Central memory CD4-positive, alpha-beta T cell (primary cell): Measurements from ENCODE around the gene INTS2.
"Not testable (repeated sequence)": the region's sequence is repeated elsewhere in the genome, so short reads cannot be mapped to it uniquely, and the experiment has no call there.

ENCODE experiments used
- DNase-seq: peaks from one replicate; pipeline ENCODE4 v3.0.0; 2022

Gene INTS2

DNA sequence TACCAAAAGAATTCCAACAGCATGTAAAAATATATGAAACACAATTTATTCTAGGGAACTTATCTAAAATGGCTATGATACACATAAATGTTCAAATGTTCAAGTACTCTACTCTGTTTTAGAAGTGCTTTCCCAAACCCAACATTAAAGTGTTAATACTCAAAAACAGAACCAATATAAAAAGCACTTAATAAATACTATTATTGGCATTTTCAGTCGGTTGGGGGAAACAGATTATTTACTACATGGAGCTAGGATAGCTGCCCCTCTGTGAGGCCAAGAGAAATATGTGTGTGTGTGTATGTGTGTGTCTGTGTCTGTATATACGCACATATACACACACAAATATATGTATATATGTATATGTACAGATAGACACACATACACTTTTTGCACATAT is 32.4 kb downstream of the INTS2 start:
- no peak for DNase-seq

DNA sequence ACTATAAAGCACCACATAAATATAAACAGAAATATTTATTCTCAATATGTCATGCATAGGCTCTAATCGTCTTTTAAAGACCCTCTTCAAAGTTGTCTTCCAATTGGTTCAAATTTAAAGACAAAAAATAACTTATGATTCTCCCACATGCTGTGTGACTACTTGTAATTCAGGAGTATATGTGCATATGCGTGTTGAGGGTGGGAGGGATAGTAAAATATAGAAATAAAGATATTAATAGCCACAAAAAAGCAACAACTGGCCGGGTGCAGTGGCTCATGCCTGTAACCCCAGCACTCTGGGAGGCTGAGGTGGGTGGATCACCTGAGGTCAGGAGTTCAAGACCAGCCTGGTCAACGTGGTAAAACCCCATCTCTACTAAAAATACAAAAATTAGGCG is 33.5 kb downstream of the INTS2 start:
- not testable (repeated sequence) for DNase-seq

DNA sequence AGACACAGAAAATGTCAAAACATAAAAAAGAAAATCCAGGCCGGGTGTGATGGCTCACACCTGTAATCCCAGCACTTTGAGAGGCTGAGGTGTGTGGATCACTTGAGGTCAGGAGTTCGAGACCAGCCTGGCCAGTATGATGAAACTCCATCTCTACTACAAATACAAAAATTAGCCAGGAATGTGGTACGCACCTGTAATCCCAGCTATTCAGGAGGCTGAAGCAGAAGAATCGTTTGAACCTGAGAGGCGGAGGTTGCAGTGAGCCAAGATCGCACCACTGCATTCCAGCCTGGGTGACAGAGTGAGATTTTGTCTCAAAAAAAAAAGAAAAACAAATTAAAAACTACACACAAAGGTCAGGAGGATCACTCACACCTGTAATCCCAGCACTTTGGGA is 40.0 kb downstream of the INTS2 start:
- not testable (repeated sequence) for DNase-seq

DNA sequence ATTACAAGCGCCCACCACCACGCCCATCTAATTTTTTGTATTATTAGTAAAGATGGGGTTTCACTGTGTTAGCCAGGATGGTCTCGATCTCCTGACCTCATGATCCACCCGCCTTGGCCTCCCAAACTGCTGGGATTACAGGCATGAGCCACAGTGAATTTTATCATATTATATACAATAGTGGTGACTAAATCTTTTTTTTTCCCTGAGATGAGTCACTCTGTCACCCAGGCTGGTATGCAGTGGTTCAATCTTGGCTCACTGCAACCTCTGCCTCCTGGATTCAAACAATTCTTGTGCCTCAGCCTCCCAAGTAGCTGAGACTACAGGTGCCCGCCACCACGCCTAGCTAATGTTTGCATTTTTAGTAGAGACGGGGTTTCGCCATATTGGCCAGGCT is 41.9 kb downstream of the INTS2 start:
- DNase-seq: not testable (repeated sequence)

DNA sequence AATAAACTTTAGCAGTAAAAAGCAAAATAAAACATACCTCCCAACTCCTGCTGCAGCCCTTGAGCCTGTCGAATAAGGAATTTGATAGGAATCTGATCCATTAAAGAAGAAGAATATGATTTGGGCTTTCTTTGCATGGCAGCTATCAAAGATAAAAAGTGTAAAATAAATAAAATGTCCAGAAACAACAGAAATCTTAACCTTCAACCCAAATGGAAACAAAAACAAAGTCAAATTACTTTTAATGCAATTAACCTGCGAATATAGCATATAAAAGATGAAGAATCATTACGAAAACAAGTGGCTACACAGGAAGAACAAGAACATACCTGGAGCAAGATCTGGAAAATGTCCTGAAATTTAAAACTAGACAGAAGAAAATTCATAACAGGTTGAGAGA is 42.9 kb downstream of the INTS2 start:
- no peak for DNase-seq

DNA sequence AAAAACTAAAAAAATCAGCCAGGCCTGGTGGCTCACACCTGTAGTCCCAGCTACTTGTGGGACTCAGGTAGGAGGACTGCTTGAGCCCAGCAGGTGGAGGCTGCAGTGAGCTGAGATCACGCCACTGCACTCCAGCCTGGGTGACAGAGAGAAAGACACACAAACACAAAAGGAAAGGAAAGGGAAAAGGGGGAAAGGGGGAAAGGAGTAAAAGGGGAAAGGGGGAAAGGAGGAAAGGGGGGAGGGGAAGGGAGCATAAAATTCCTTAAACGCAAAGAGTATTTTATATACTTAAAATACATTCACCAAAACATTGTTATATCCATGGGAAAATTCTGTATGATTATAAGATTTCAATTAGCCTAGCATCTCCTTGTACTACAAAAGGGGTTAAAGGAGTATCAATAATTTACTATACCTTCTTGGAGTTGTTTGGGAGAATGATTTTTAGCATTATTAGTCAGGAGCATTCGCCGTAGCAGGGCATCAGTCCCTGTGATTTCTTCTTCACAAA is 47.1 kb downstream of the INTS2 start:
- no peak for DNase-seq

DNA sequence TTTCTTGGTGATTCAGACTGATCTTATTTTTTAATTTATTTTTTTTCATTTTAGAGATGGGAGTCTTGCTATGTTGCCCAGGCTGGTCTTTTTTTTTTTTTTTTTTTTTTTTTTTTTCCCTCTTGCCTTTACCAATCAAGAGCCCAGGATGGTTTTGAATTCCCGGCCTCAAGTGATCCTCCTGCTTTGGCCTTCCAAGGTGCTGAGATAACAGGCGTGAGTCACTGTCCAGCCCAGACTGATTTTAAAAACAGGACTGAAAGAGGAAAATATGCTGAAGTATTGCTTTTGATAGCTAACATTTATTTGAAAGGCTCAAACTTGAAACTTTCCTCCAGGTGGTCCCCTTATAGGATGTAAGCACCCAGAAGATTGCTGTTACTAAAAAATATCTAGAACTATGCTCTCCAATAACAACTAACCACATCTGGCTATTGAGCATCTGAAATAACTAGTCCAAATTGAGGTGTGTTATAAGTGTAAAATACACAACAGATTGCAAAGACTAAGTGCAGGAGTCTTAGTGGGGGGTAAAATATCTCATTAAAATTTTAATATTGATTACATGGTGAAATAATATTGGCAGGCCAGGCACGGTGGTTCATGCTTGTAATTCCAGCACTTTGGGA is 48.7 kb downstream of the INTS2 start:
- no peak for DNase-seq

DNA sequence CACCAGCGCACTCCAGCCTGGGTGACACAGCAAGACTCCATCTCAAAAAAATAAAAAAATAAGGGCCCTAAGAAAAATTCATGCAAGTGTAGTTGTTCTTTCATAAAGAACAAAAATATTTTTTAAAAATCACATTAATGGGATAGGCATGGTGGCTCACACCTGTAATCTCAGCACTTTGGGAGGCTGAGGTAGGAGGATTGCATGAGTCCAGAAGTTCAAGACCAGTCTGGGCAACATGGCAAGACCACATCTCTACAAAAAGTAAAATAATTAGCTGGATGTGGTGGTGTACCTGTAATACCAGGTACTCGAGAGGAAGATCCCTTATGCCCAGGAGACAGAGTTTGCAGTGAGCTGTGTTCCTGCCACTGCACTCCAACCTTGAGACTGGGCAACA is 49.3 kb downstream of the INTS2 start:
- DNase-seq: no peak

DNA sequence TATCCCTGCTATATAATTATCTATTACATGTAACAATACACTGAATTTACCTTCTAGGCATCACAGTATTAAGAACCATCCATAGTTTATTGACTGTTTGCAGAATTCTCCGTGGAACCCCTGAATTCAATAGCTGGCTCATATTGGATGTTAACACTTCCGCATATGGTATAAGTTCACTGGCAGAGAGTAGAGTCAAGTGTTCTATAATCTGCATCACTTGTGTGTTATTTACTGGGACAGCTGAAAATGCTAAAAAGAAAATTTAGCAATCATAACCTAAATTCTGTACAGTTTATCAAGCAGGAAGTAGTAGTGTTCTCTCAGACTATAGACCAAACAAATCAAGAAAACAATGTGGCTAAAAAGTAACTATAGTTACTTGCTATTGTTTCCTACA is 49.9 kb downstream of the INTS2 start:
- DNase-seq: no peak

DNA sequence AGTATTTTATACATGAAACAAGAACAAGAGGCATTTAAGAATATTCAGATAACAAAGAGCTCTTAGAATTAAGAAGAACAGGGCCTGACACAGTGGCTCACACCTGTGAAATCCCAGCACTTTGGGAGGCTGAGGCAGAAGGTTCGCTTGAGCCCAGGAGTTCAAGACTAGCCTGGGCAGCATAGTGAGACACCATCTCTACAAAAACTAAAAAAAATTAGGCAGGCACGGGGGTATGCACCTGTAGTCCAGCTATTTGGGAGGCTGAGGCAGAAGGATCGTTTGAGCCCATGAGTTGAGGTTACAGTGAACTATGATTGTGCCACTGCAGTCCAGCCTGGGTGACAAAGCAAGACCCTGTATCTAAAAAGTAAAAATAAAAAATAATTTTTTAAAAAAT is 52.0 kb downstream of the INTS2 start:
- no peak for DNase-seq

DNA sequence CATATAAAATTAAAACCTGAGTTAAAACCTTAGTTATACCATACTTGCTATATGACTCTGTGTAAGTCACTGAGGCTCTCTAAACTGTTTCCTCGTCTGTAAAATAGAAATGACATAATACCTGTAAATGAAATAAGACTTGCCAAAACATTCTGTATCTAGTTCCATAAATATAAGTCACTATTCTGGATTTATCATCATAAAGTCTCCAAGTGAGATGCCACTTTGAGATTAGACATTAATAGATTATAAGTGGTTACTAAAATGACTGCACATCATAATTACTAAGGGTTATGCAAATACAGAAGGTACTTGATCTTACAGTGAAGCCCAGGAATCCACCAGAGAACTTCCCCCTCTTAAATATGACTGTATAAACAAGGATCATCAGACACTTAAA is 52.5 kb downstream of the INTS2 start:
- DNase-seq: no peak

DNA sequence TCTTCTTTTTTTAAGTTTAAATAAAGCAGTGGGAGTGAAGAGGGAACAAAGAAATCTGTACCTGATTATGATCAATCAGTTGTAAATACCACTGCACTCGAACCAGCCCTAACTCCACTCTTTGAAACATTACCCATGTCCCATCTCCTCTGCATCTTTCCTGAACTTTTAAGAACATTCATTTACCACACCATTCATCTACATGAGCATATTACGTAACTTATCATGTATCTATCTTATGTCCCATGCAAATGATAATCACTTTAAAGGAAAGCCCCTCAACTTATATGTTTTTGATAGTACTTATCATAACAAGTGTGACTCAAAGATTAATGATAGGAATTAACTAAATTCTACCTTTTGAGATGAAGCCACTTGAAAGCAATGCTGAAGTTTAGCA is 53.7 kb downstream of the INTS2 start:
- DNase-seq: no peak

DNA sequence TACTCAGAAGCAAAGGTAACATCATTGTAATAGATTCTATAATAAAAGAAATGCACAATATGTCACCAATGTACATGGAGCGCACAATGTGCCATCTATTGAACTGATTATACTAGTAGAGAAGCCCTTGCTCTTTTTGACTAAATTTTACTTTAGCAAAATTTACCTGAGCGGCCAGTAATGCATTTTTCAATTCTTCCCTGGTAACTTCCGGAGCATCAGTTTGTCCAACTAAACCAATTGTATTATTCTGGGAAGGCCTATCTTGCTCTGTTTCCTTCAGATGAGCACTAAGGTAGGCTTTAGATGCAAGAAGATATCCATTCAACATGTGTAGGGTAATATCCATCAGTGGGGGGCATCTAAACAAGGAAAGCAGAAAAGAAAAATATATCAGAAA is 55.7 kb downstream of the INTS2 start:
- no peak for DNase-seq

DNA sequence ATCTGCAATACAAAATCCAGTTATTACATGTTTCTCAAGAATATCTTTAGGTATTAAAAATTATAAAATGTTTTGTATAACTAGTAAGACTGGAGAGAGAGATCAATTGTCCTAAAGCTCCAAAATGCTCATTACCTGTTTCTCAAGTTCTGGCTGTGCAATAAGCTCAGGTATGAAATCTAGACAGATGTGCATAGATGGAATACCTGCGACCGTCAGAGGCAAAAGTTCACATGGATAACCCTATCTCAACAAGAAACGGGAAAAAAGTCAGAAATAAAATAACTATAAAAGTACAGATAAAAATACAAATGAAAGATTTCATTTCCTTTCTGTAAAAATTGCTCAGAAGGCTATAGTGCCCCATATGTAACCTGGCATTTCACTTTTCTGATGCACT is 58.6 kb downstream of the INTS2 start:
- DNase-seq: no peak

DNA sequence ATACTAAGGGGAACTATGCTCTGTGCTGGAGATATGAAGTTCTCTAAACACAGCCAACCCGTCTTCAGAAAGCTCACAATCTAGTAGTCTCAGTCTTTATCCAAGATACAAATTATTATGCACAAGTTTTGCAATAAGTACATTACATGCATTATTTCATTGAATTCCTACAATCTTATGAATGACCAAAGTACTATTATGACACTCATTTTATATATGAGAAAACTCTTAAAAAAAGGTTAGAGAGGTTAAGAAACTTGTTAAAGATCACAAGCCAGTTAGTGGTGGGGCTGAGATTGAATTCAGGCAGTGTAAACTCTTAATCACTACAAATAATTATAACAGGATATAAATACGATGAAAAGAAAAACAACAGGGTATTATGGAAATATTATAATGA is 59.7 kb downstream of the INTS2 start:
- DNase-seq: no peak

DNA sequence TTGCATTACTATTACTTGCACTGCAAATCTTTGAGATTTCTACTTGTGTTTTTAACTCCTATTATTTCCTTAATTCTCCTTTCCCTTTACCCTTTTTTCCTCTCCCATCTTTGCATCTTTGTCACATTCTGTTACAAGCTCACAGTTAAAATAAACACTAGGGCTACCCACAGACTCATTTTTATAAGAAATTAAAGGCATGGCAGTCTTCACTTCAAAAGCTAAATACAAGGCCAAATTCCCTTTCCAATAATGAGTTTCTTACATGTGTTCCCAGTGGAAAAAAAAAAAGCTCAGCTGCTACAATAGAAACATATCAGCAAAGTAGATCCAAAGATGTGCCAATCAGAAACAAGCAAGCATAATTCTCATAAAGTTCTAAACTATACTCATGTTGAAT is 60.7 kb downstream of the INTS2 start:
- DNase-seq: no peak

DNA sequence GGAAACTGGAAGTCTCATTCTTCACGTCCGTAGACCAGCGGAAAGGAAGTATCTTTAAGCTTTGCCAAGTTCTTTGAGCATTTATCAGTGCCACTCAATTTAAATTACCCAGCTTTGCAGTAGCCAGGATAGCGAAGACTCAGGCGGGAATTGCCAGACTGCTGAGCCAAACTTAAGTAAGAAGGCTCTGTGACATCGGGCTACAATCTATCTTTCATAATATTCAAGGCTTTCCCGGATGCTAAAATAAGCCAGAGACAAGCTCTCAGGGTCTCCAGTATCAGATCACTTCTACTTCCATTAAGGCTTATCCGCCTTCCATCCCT is 64.0 kb downstream of the INTS2 start:
- no peak for DNase-seq

DNA sequence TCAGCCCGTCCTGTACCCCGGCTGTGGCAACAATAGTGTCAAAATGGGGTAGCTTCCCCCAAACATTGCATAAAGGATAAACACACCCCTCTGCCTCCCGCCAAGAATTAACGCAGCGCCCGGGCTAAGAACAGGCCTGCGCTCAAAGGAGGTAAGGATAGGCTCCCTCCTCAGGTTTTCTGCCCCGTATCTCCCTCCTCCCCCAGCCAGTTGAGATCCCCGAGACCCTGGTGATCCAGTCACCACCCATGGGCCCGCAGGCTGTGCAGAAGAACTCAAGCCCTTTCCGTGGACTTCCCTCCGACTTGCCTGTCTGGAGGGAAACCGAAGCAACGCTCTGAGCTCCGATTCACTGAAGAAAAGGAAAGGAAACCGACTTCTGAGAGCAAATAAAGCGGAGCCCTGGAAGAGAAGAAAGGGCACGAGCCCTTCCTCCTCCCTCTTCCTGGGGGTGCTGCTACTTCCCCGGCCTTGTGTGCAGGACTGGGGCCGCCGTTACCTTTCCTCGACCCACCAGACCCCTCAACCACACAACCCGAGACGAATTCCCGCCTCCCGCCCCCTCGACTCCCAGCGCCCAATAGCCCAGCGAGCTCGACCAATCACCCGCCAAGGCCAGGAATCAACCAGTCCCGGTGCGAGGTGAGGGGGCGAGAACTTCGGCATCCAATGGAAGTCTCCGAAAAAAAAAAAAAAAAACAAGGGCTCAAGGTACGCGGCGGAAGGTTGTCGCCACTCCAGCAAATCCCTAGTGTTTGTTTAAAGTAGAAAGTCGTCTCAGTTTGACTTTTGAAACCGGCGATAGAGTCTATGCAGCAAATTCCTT is 64.6 kb downstream of the INTS2 start, which contains the start of gene BRIP1:
TSS of gene BRIP1 (minus strand) at position 554 of the 826 bp plus-strand sequence. CDS start 1,989 bp downstream, outside the sequence.
- peak; percentile 86 for DNase-seq

DNA sequence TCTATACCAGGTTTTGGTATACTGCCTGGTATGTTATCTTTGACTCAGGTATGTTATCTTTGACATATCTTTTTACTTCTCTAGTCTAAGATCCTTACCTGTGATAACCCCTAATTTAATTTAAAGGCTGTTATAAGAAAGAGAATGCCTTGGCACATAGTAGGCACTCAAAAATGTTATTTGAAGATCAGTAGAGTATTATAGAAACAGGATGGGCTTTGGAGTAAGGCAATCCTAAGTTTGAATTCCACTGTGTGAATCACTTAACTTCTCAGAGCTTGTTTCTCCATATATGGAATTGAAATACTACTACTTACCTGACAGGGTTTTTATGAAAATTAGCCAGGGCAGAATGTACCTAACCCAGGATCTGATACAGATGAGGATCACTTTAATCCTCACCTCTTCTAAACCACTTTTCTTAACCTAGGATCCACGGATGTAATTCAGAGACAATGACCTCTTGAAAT is 65.6 kb downstream of the INTS2 start:
- DNase-seq: no peak

DNA sequence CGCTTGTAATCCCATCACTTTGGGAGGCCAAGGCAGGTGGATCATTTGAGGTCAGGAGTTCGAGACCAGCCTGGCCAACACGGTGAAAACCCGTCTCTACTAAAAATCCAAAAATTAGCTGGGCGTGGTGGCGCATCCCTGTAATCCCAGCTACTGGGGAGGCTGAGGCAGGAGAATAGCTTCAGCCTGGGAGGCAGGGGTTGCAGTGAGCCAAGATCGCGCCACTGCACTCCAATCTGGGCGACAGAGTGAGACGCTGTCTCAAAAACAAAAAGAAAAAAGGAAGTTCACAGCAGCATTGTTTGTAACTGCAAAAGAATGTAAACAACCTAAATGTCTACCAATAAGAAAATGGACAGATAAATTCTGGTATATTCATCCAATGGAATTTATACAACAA is 67.4 kb downstream of the INTS2 start:
- not testable (repeated sequence) for DNase-seq

DNA sequence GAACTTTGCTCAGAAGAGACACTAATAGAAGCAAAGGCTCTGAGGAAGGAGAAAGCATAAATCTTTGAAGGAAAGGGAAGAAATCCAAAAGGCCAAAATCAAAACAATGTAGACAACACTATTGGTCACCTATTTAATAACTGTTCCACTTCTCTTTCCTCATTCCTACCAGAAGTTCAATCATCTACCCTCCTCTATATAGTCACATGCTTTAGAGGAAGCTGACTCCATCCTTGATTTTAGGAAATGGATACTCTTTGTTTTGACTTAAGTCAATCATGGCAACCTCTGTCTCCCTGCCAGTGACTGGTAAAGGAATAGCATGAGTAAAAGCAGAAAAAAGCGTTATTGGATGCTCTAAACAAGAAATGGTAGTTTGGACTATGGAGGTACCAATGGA is 71.7 kb downstream of the INTS2 start:
- DNase-seq: no peak

DNA sequence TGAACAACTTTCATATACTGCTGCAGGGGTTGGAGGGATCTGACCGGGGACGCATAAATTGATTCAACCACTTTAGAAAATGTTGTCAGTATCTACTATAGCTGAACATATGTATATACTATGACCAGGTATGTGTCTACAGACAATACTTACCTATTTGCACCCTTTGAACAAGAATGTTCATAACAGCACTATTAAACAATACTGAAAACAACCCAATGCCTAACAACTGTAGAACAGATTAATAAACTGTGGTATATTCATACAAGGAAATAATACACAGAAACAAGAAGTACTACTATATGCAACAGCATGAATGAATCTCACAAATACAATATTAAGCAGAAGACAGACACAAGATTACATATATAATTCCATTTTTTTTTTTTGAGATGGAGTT is 74.9 kb downstream of the INTS2 start:
- DNase-seq: no peak

DNA sequence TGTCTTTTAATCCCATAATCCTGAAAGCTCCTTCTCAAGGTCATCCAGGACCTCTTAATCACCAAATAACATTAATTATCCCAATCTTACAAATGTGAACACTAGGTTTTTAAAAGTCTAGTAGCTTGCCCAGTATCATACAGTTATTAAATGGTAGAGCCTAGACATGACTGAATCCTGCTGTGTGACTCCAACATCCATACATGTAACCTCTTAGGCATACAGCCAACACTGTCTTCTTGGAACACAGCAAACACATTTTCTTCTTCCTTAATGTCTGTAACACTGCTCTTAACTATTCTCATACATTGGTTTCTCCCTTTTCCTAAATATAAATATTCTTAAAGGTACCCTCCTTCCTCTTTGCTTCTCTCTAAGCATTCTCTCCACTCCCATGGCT is 78.1 kb downstream of the INTS2 start:
- no peak for DNase-seq

DNA sequence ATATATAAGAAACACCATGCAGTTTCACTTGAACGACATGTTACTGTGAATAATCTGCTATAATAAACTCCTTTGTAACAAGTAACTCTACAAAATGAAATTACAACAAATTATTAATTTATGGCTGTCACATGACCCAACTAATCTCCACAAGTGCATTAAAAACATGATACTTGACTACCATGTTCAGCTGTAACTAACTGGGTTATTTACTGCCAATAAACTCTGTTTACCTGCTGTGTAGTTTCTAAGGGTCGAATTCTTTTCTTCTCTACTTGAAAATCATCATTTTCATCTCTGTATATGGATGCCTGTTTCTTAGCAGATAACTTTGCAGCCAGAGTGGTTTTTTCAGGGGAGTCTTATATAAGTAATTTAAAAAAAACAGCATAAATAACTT is 78.9 kb downstream of the INTS2 start:
- no peak for DNase-seq
